Activated CD8-positive, alpha-beta memory T cell treated with anti-CD3 and anti-CD28 coated beads, Interleukin-2, amount 10 ng/mL, durations not matched to agents 7 days and 5 days (primary cell): ENCODE results near the gene SLC6A1. TPM values are rescaled to one million over a fixed set of nuclear protein-coding genes. Genes with fewer than 3 reads are reported as not detected.
A peak's percentile ranks its signal among the peaks of the same experiment; 100 is the strongest.

ENCODE experiments used
- ATAC-seq: fragments of 150-1000 bp; cut with Tn5 transposase; one replicate; pipeline ENCODE4 v1.10.0; 2021; ENCODE audit warnings: moderate library complexity
- CTCF ChIA-PET: fragments of 350-600 bp; sonication (Branson Sonifier 250); formaldehyde crosslinking; loops from one replicate; lab custom pipeline; 2021; ENCODE audit warnings: antibody characterized with exemption; lab: Charles Lee
- DNase-seq: peaks from one replicate; pipeline ENCODE4 v3.0.0-alpha.2; 2020
- H3K27ac Mint-ChIP-seq: one replicate; pipeline ENCODE4 v1.8.0; 2021; ENCODE audit warnings: mild to moderate bottlenecking, mixed read lengths
- H3K27me3 Mint-ChIP-seq: one replicate; pipeline ENCODE4 v1.8.0; 2021; ENCODE audit warnings: mixed read lengths
- H3K36me3 Mint-ChIP-seq: one replicate; pipeline ENCODE4 v1.8.0; 2021; ENCODE audit warnings: mild to moderate bottlenecking, mixed read lengths
- H3K4me1 Mint-ChIP-seq: one replicate; pipeline ENCODE4 v1.8.0; 2021; ENCODE audit warnings: mixed read lengths
- H3K4me3 Mint-ChIP-seq: one replicate; pipeline ENCODE4 v1.8.0; 2021; ENCODE audit warnings: mild to moderate bottlenecking, moderate library complexity, mixed read lengths
- H3K9me3 Mint-ChIP-seq: one replicate; pipeline ENCODE4 v1.8.0; 2022; ENCODE audit warnings: low read depth, mixed read lengths
- total RNA-seq, 2 experiments: library from RNA; stranded (reverse); gene quantifications; one replicate each; pipeline ENCODE4 v1.2.3, GENCODE V29; 2021

SLC6A1 gene
- total RNA-seq, 2 experiments from 2014 or later: not detected

- no peaks in the 10 kb centered on the region for H3K9me3 Mint-ChIP-seq
- H3K4me3 Mint-ChIP-seq: no peak overlapping the region
- CTCF ChIA-PET: interaction anchor here (1.2 kb wide), 1 partner anchor 12 kb away, joined by 3 read pairs; no protein-coding TSS in a partner anchor
Measured at GRCh38 chr3:10956986-10957385, 35.6 kb upstream of the SLC6A1 start.

DNA sequence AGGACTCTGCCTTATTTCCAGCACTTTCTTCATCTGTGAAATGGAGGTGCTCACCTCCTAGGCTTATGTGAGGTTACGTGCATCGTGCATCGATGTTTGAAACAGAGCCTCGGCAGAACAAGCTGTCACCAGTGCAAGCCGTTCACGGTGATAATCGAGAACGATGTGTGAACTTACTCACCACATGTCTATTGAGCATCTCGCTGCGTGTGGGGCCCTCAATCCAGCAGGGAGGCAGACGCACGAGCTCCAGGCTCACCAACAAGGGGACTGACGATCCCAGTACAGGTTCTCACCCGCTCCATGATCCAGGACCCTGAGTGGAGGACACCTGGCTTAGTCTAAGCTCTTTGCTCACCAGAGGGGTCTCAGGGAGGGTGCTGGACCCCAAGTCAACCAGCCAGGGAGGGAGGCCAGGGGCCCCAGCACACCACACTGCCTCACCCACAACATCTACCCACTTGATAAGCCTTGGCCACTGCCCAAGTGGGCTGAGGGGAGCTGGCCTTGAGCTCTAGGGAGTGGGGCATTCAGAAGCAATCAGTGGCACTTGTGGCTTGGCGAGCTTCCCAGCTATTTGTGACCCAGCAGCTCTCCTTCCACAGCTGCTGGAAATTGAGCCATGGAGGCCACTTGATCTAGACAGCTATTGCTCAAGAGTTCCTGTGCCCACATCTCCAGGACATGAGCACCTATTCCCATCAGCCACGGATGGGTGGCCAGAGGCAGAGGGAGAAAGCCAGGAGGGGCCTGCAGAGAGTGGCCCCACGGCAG lies 34.4 kb upstream of the SLC6A1 start:
- Mint-ChIP-seq H3K9me3 (no peaks in the 10 kb centered on the region), H3K4me3 (no peak overlapping the region), H3K36me3 (no peaks in the 10 kb centered on the region), H3K27me3 (peaks cover 2% of the 10 kb centered on the region), H3K27ac (no peak overlapping the region), H3K4me1 (no peaks in the 10 kb centered on the region)
- no peak for ATAC-seq
- CTCF ChIA-PET: no interaction called here
- no peak for DNase-seq

More at GRCh38 chr3:10956986-10957385, 35.6 kb upstream of the SLC6A1 start:
- peaks cover 2% of the 10 kb centered on the region for H3K27me3 Mint-ChIP-seq
- ATAC-seq (no peak), DNase-seq (no peak)
- no peaks in the 10 kb centered on the region for H3K36me3 Mint-ChIP-seq
- H3K27ac Mint-ChIP-seq: no peak overlapping the region
- H3K4me1 Mint-ChIP-seq: no peaks in the 10 kb centered on the region

DNA sequence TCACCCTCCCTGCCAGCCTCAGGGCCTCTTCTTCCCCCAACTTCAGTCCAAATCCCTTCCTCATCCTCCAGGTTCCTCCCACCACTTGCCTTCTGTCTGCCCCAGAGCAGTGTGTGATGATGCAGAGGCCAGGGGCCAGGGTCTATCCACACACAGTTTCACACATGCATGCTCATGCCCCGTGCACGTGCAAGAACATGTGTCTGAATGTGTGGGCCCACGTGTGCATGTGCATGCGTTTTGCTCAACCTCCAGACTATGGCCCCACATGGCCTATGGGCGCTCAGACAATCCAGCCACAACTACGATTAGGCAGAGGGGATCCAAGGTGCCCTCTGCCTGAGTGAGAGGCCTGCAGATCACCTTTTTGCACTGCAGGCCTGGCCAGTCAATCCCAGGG lies 32.3 kb upstream of the SLC6A1 start:
- peaks cover 2% of the 10 kb centered on the region for H3K27me3 Mint-ChIP-seq
- no peaks in the 10 kb centered on the region for H3K36me3 Mint-ChIP-seq
- no peak overlapping the region for H3K4me3 Mint-ChIP-seq
- H3K9me3 Mint-ChIP-seq: no peaks in the 10 kb centered on the region
- DNase-seq: no peak
- no peak overlapping the region for H3K27ac Mint-ChIP-seq
- ATAC-seq: no peak
- no peaks in the 10 kb centered on the region for H3K4me1 Mint-ChIP-seq
- CTCF ChIA-PET: no interaction called here

DNA sequence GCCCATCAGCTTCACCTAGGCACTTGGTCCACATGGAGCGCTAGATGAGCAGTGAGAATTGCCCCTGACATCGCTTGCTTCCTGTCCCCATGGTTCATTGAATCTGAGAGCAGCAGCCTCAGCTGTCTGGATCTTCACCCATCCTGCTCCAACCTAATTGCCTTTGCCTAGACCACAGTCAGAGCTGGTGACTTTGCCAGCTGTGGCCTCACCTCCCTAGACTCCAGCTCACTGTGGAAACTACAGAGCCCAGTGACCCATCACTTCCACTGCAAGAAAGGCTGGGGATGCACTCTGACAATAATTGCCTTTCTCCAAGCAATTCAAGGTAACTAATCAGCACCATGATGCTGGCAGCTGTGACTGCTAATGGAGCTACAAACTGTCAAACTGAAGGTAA lies 30.6 kb upstream of the SLC6A1 start:
- Mint-ChIP-seq H3K4me1 (no peaks in the 10 kb centered on the region), H3K9me3 (no peaks in the 10 kb centered on the region)
- CTCF ChIA-PET: no interaction called here

DNA sequence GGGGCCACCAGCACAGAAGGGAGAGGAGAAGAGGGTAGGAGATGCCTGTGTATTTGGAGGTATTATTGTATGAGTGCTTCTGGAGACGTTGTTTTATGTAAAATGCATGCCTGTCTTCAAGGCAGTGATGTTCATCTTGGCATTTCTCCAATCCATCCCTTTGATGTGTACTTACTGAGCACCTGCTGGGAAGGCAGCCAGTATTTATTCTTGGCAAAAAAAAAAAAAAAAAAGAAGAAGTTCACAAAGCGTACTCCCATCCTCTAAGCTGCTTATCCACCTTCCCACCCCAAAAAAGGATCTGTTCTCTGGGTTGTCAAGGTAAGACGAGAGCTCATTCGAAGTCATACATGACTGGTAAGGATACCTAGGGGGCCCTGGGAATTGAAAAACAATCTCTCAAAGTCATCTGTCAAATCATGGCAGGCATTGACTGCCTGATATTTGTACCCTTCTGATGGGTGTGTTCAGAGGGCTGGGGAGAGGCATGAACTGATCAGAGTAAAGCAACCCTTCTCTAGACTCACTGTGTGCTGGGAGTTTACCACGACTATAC lies 30.0 kb upstream of the SLC6A1 start:
- H3K4me3 Mint-ChIP-seq: no peak overlapping the region
- no peak for DNase-seq
- no peaks in the 10 kb centered on the region for H3K9me3 Mint-ChIP-seq
- no peaks in the 10 kb centered on the region for H3K4me1 Mint-ChIP-seq
- no peaks in the 10 kb centered on the region for H3K27me3 Mint-ChIP-seq
- no peaks in the 10 kb centered on the region for H3K36me3 Mint-ChIP-seq
- CTCF ChIA-PET: interaction anchor here (0.9 kb wide), 1 partner anchor 98 kb away, joined by 3 read pairs; no protein-coding TSS in a partner anchor
- no peak for ATAC-seq
- no peak overlapping the region for H3K27ac Mint-ChIP-seq

More for the DNA sequence above, 30.6 kb upstream of the SLC6A1 start:
- ATAC-seq: no peak
- Mint-ChIP-seq H3K36me3 (no peaks in the 10 kb centered on the region), H3K27me3 (no peaks in the 10 kb centered on the region), H3K4me3 (no peak overlapping the region), H3K27ac (no peak overlapping the region)
- DNase-seq: no peak

DNA sequence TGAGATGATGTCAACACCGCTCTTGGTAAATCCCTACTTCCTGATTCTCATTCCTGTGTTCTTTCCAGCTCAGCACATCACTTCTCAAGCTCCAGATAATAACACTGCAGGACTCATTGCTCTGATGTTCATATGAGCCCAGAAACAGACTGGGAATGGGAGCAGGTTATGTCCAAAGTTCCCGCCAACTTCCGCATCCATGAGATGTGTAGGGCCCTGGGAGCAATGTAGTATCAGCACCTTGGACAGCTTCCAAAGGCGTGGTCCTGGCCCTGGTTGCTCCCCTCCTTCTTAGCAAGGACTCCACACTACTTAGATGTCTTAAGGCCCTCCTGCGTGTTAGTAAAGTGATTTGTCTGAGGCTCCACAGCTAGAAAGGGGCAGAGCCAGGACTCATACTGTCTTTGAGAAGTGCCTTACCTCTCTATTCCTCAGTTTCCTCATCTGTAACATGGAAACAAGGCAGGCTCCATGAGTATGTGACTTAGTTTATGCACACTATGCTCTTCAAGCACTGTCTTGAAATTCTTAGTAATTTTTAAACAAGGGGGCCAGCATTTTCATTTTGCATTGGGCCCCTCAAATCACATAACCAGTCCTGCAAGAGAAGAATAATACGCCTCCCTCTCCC lies 27.9 kb upstream of the SLC6A1 start:
- Mint-ChIP-seq H3K9me3 (no peaks in the 10 kb centered on the region), H3K4me1 (no peaks in the 10 kb centered on the region), H3K27ac (no peak overlapping the region), H3K4me3 (no peak overlapping the region), H3K27me3 (no peaks in the 10 kb centered on the region), H3K36me3 (no peaks in the 10 kb centered on the region)
- peak; percentile 43 for DNase-seq
- CTCF ChIA-PET: no interaction called here
- ATAC-seq: peak; percentile 36

DNA sequence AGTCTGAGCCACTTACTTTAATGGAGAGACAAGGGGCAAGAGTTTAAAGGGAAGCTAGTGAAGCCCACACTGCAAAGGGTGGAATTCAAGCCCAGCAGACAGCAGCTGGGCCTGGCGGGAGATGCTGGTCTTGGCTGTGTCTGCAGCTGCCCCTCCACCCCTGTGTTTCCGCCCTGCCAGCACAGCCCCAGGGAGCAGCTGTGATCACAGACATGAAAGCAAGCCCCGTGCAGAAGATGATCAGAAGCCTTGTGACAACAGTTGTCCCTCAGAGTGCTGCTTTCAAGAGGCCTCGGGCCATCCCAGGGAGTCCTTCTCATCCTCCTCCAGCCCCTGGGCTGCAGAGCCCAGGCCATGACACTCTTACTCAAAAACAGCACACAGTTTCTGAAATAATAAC lies 24.1 kb upstream of the SLC6A1 start:
- no peaks in the 10 kb centered on the region for H3K9me3 Mint-ChIP-seq
- ATAC-seq: no peak
- no peaks in the 10 kb centered on the region for H3K4me1 Mint-ChIP-seq
- H3K4me3 Mint-ChIP-seq: no peak overlapping the region
- CTCF ChIA-PET: no interaction called here
- no peaks in the 10 kb centered on the region for H3K36me3 Mint-ChIP-seq
- H3K27ac Mint-ChIP-seq: no peak overlapping the region
- H3K27me3 Mint-ChIP-seq: peaks cover 3% of the 10 kb centered on the region
- no peak for DNase-seq

DNA sequence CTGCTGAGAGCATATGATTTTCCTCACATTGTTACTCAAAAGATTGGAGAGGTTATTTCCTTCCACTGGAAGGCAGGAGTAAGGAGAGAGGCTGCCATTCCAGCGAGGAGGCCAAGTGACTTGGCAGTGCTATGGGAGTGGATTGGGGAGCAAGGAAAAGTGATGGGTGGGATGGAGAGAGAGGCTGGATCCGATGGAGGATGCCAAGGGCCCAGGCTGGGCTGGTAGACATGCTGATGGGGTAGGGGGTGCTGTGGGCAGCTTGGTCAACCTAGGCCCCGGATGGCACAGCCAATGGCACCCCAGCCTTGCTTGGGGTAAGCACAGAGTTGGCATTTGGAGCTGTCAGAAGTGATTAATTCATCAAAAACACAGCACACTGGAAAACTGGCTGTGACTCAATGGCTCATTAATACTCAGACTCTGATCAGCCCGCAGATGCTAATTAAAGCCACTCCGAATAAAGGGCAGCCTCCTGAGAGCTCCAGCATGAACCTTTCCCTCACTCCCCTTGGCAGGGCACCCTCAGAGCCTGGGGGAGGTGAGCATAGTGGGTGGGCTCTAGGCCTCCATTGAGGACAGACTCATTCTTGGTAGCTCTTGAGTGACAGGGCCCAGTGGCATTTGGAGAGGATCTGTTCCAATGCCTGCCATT lies 22.1 kb upstream of the SLC6A1 start:
- Mint-ChIP-seq H3K27ac (no peak overlapping the region), H3K9me3 (no peaks in the 10 kb centered on the region), H3K27me3 (peaks cover 3% of the 10 kb centered on the region), H3K36me3 (no peaks in the 10 kb centered on the region), H3K4me3 (no peak overlapping the region), H3K4me1 (no peaks in the 10 kb centered on the region)
- DNase-seq: no peak
- CTCF ChIA-PET: no interaction called here
- ATAC-seq: no peak

- ATAC-seq: no peak
- Mint-ChIP-seq H3K9me3 (no peaks in the 10 kb centered on the region), H3K36me3 (no peaks in the 10 kb centered on the region), H3K4me1 (no peaks in the 10 kb centered on the region), H3K4me3 (no peak overlapping the region), H3K27me3 (peaks cover 3% of the 10 kb centered on the region), H3K27ac (no peak overlapping the region)
- DNase-seq: no peak
- CTCF ChIA-PET: no interaction called here
Measured at GRCh38 chr3:10972072-10972782, 20.3 kb upstream of the SLC6A1 start.

DNA sequence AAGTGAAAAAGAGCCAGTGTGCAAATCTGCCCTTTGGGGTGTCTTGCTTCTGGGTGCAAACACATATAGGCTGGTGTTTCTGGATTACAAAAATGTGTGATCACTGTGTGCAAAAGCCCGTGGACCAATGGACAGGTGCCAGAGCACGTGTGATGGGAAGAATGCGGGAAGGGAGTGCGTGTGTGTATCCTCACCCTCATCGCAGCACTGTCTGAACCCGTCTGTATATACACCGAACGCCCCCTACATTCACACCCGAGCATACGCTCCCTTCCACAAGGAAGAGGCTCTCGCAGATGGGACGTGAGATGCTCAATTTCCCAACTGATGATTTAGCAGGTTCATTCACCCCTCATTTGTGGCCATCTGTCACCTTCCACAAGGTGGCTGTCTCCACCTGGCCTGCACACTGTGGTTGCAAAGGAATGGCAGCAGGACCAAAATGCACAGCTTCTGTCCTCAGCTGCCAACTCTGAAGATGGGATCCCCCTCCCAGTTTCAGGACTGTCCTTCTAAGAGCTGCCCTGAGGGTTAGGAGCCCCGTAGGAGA lies 19.4 kb upstream of the SLC6A1 start:
- no peaks in the 10 kb centered on the region for H3K36me3 Mint-ChIP-seq
- H3K4me3 Mint-ChIP-seq: no peak overlapping the region
- no peaks in the 10 kb centered on the region for H3K4me1 Mint-ChIP-seq
- CTCF ChIA-PET: no interaction called here
- peaks cover 5% of the 10 kb centered on the region for H3K27me3 Mint-ChIP-seq
- H3K27ac Mint-ChIP-seq: no peak overlapping the region
- DNase-seq (no peak), ATAC-seq (no peak)
- H3K9me3 Mint-ChIP-seq: no peaks in the 10 kb centered on the region

DNA sequence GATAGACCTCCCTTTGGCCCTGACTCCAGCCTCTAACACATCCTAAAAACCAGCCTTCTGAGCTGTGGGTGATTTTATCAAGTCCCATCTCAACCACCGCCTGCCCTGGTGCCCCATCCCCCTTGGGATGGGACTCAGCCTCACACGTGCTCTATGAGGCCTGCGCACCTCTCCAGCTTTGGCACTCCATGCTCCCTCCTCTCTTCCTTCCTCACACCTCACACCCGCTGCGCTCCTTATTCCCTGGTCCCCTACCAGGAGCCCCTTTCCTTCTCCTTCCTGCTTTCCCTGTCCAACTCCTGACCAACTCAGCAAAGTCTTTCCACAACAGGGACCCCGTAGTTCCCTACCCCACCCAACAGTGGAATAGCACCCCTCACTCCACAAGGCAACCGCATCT lies 18.4 kb upstream of the SLC6A1 start:
- Mint-ChIP-seq H3K9me3 (no peaks in the 10 kb centered on the region), H3K27ac (no peak overlapping the region), H3K4me3 (no peak overlapping the region), H3K27me3 (peaks cover 5% of the 10 kb centered on the region), H3K4me1 (no peaks in the 10 kb centered on the region), H3K36me3 (no peaks in the 10 kb centered on the region)
- DNase-seq (no peak), ATAC-seq (no peak)
- CTCF ChIA-PET: no interaction called here

DNA sequence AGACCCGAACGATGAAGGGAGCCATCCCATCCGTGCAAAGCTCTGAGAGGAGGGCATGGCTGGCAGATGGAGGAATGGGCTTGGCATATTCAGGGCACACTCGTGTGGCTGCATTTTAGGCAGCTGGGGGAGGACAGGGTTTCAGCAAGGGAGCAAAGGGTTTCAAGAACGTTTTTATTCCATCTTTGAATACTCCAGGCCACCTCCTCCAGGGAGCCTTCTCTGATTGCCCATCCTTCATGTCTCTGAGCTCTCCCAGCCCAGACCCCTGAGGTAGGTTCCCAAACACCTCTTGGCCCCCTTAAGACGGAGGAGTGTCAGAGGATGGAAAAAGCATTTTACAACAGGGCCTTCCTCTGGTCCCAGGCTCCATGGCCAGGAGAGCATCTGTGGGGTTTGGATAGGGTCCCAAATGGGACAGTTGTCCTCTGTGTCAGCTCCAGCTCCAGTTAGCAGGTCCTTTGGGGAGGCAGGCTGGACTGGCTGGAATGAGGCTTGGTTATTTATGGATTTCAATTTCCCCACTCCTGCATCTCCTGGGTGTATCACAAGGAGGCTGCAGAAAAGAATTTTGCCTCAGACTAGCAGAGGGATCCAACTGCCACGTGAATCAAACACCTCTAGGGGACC lies 17.7 kb upstream of the SLC6A1 start:
- no peak overlapping the region for H3K4me3 Mint-ChIP-seq
- CTCF ChIA-PET: no interaction called here

More for the DNA sequence above, 17.7 kb upstream of the SLC6A1 start:
- no peaks in the 10 kb centered on the region for H3K4me1 Mint-ChIP-seq
- no peak overlapping the region for H3K27ac Mint-ChIP-seq
- no peak for ATAC-seq
- H3K27me3 Mint-ChIP-seq: peaks cover 5% of the 10 kb centered on the region
- H3K9me3 Mint-ChIP-seq: no peaks in the 10 kb centered on the region
- no peak for DNase-seq
- H3K36me3 Mint-ChIP-seq: no peaks in the 10 kb centered on the region
